Esophagus squamous epithelium (tissue), 5 donors: ENCODE measurements around the gene ZSCAN30. TPM values are rescaled to one million over a fixed set of nuclear protein-coding genes. Genes with fewer than 3 reads are reported as not detected.

ENCODE experiments used
- DNase-seq: peaks from one replicate; lab custom pipeline; 2025; lab: John Stamatoyannopoulos, UW
- H3K27ac ChIP-seq, 4 donors: fragments of 200-600 bp; sonication (generic); one replicate each; pipeline ENCODE4 v1.5.1; 2016 to 2019; ENCODE audit warnings: mild to moderate bottlenecking in 1 of 4
- H3K27me3 ChIP-seq, 4 donors: fragments of 200-600 bp; sonication (generic); 1 replicate in 3 of 4; 2 replicates in 1 of 4; pipeline versions ENCODE4 v1.5.1 to v1.6.0; 2017 to 2021; ENCODE audit warnings: antibody characterized with exemption in 1 of 4
- H3K36me3 ChIP-seq, 3 donors: fragments of 200-600 bp; sonication (generic); one replicate each; pipeline ENCODE4 v1.5.1; 2016 to 2019
- H3K4me1 ChIP-seq, 3 donors: fragments of 200-600 bp; sonication (generic); one replicate each; pipeline ENCODE4 v1.5.1; 2017 to 2019
- H3K4me3 ChIP-seq, 4 donors: fragments of 200-600 bp; sonication (generic); 1 replicate in 3 of 4; 2 replicates in 1 of 4; pipeline ENCODE4 v1.5.1; 2016 to 2019; ENCODE audit warnings: mild to moderate bottlenecking in 2 of 4, moderate library complexity in 1 of 4
- H3K9me3 ChIP-seq, 3 donors: fragments of 200-600 bp; sonication (generic); one replicate each; pipeline ENCODE4 v1.5.1; 2016 to 2019
- POLR2A ChIP-seq, 4 donors: fragments of 450-650 bp; IDR thresholded peaks; one replicate each; pipeline ENCODE4 v1.6.1; 2017; ENCODE audit warnings: antibody characterized with exemption in 4 of 4, mild to moderate bottlenecking in 4 of 4, moderate library complexity in 3 of 4
- WGBS, 2 donors: methylation state at CpG; one replicate each; pipeline ENCODE4 v1.1.5; 2018; 5-methylcytosine and 5-hydroxymethylcytosine counted together
- intact Hi-C: fragments of 100-400 bp; cut with DNase I; formaldehyde crosslinking; loops from one replicate; pipeline ENCODE4 v1.15.0; 2022
- total RNA-seq, 4 donors: library from RNA; depleted of rRNA; stranded (reverse); fragments of >200 nt; gene quantifications; one replicate each; pipeline ENCODE4 v1.1.0, GENCODE V29; 2016
- TF ChIP-seq, protein P1 (sequence below), 6 experiments: fragments of 450-650 bp in 4 of 6; fragments of 200-600 bp in 2 of 6; sonication (generic) in 2 of 6; IDR thresholded peaks; one replicate each; pipeline ENCODE4 v1.5.1; 2016 to 2019; ENCODE audit warnings: antibody characterized with exemption in 6 of 6, mild to moderate bottlenecking in 4 of 6, moderate library complexity in 4 of 6
- donor health status: DM: yes; HTN: yes; CAD: no.

The ZSCAN30 gene
- total RNA-seq, 4 donors from 2014 or later: 4.1 to 14.9 (median 8.0) TPM

DNA sequence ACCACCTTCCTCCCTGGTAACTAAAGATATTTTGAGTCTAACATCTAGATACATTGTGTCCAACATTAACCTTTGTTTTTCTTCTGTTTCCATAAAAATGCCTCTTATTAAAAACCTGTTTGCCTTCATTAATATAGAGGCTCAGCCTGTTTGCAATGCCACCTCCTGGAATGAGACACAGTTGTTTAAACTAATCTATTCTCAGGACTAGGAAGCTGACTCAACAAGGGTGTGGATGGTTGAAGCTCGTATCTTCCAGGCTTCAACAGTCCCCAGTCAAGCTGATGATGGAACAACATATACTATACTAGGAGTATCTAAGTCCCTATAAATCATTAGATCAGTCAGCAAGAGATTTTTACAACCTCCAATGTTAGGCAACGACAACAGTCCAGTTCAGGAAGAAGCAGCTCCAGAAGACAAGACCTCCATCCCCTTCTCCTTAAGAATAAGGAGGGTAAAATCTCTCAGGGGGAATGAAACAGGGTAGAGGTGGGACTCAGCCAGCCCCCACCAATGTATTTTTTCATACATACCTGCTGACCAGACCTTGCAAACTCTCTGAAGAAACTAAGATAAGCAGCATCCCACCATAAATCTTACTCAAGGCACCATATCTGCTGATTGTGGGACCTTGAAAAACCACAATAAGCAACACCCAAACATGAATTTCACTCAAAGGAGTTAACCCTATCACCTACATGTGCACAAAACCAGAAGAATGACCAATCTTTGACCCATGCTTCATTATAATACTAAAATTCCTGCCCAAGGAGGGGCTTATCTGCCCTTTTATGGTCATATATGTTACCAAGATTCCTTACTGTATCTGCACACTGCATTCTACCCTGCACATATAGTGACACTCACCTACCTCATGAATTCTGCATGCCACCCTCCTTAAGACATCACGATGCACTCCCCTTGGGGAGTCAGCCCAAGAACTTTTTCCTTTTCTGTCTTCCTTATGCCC is 32.7 kb upstream of the ZSCAN30 start:
- no peaks in the 10 kb centered on the region for H3K27me3 ChIP-seq
- H3K4me1 ChIP-seq: peaks cover 0 to 10% (median 0%) of the 10 kb centered on the region in 3 donors
- H3K9me3 ChIP-seq: no peaks in the 10 kb centered on the region
- H3K36me3 ChIP-seq: no peaks in the 10 kb centered on the region
- intact Hi-C loops: no loop called here
- no peak for TF ChIP-seq POLR2A (IDR thresholded peaks at IDR 0.05)
- TF ChIP-seq, protein P1, sequence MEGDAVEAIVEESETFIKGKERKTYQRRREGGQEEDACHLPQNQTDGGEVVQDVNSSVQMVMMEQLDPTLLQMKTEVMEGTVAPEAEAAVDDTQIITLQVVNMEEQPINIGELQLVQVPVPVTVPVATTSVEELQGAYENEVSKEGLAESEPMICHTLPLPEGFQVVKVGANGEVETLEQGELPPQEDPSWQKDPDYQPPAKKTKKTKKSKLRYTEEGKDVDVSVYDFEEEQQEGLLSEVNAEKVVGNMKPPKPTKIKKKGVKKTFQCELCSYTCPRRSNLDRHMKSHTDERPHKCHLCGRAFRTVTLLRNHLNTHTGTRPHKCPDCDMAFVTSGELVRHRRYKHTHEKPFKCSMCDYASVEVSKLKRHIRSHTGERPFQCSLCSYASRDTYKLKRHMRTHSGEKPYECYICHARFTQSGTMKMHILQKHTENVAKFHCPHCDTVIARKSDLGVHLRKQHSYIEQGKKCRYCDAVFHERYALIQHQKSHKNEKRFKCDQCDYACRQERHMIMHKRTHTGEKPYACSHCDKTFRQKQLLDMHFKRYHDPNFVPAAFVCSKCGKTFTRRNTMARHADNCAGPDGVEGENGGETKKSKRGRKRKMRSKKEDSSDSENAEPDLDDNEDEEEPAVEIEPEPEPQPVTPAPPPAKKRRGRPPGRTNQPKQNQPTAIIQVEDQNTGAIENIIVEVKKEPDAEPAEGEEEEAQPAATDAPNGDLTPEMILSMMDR (IDR thresholded peaks at IDR 0.05): no peak
- H3K4me3 ChIP-seq: no peak overlapping the region
- H3K27ac ChIP-seq: no peak overlapping the region
- DNase-seq: no peak
- WGBS, 2 donors: 68 to 71% methylated on average over 3 of the region's 3 CpGs

DNA sequence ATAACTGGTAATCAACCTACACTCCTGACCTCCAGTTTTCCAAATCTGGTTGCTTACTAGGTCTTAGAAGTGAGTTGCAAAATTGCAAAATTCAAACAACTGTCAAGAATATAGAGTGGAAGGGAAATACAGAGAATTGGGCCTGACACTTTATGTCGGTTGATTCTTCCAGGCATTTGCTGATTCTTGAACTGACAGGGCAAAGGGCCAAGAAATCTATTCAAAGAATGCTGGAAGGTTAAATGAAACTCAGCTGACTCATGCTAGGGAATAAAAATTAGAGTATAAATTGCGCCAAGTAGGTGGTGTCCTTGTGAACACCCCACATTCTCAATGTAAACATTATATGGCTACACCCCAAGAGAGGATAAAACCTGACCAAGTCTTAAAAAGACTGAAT is 21.5 kb upstream of the ZSCAN30 start:
- WGBS, 2 donors: 23 to 38% methylated on average over 2 of the region's 2 CpGs
- peak overlapping the region in 1 of 4 donors; percentile 33 for H3K27ac ChIP-seq
- peaks cover 0 to 25% (median 10%) of the 10 kb centered on the region in 3 donors for H3K36me3 ChIP-seq
- intact Hi-C loops: no loop called here
- no peak for TF ChIP-seq POLR2A (IDR thresholded peaks at IDR 0.05)
- no peak overlapping the region for H3K4me3 ChIP-seq
- no peak for DNase-seq
- no peaks in the 10 kb centered on the region for H3K27me3 ChIP-seq
- H3K9me3 ChIP-seq: peaks cover 0 to 39% (median 38%) of the 10 kb centered on the region in 3 donors
- H3K4me1 ChIP-seq: peaks cover 0 to 15% (median 0%) of the 10 kb centered on the region in 3 donors

DNA sequence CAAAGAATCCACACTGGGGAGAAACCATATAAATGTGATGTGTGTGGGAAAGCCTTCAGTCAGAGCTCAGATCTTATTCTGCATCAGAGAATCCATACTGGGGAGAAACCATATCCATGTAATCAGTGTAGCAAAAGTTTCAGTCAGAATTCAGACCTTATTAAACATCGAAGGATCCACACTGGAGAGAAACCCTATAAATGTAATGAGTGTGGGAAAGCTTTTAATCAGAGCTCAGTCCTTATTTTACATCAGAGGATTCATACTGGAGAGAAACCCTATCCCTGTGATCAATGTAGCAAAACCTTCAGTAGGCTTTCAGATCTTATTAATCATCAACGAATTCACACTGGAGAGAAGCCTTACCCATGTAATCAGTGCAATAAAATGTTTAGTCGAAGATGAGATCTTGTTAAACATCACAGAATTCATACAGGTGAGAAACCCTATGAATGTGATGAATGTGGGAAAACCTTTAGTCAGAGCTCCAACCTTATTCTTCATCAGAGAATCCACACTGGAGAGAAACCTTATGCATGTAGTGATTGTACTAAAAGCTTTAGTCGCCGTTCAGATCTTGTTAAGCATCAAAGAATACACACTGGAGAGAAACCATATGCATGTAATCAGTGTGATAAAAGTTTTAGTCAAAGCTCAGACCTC is 16.7 kb upstream of the ZSCAN30 start:
- no peak overlapping the region for H3K4me3 ChIP-seq
- H3K36me3 ChIP-seq: peaks cover 3 to 73% (median 10%) of the 10 kb centered on the region in 3 donors
- H3K4me1 ChIP-seq: peaks cover 0 to 10% (median 0%) of the 10 kb centered on the region in 3 donors
- peaks cover 5 to 85% (median 78%) of the 10 kb centered on the region in 3 donors for H3K9me3 ChIP-seq
- no peak for DNase-seq
- intact Hi-C loops: no loop called here
- no peak for TF ChIP-seq POLR2A (IDR thresholded peaks at IDR 0.05)
- TF ChIP-seq, protein P1 (IDR thresholded peaks at IDR 0.05): no peak
- 95 to 97% methylated on average over 5 of the region's 5 CpGs for WGBS, 2 donors
- H3K27me3 ChIP-seq: no peaks in the 10 kb centered on the region
- H3K27ac ChIP-seq: no peak overlapping the region

DNA sequence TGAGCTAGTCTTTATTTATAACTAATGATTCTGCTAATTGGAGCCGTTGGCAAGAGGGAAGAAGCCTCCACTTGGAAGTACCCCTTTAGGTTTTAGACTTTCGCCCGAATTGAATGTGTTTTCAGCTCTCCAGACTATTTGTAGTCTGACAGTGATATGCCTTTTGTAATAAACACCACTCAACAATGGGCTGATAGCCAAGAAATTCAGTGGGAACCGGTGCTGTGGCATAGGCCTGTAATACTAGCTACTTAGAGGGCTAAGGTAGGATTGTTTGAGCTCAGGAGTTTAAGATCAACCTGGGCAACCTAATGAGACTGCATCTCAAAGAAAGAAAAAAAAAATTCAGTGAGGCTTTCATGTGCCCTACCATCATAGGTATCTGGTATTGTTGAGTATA is 13.6 kb upstream of the ZSCAN30 start:
- no peak overlapping the region for H3K27ac ChIP-seq
- H3K27me3 ChIP-seq: no peaks in the 10 kb centered on the region
- no peak for DNase-seq
- H3K4me1 ChIP-seq: no peaks in the 10 kb centered on the region
- H3K4me3 ChIP-seq: no peak overlapping the region
- WGBS, 2 donors: 97 to 100% methylated on average over 1 to 4 of the region's 4 CpGs
- intact Hi-C loops: no loop called here
- no peak for TF ChIP-seq POLR2A (IDR thresholded peaks at IDR 0.05)
- TF ChIP-seq, protein P1 (IDR thresholded peaks at IDR 0.05): no peak
- peaks cover 5 to 94% (median 70%) of the 10 kb centered on the region in 3 donors for H3K9me3 ChIP-seq
- peaks cover 3 to 100% (median 15%) of the 10 kb centered on the region in 3 donors for H3K36me3 ChIP-seq

DNA sequence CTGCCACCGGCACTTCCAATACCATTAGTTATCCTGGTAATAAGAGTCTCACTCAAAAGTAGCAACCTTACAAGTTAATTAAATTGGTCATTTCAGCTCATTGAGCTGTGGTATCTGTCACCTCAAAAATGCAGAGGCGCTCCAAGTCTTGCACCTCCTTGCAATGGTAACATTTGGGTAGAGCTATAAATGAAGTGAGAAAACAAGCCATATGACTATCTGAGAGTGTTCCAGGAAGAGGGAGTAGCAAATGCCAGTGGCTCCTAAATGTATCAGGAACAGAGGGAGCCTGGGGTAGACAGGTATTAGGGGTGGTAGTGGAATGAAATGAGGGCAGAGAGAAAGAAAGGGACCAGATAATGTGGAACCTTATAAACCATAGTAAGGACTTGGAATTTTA is 6.0 kb upstream of the ZSCAN30 start:
- Histone ChIP-seq H3K4me1 (peaks cover 2 to 19% (median 7%) of the 10 kb centered on the region in 3 donors), H3K4me3 (no peak overlapping the region), H3K27me3 (no peaks in the 10 kb centered on the region), H3K36me3 (peaks cover 0 to 81% (median 5%) of the 10 kb centered on the region in 3 donors), H3K9me3 (peaks cover 0 to 19% (median 5%) of the 10 kb centered on the region in 3 donors), H3K27ac (no peak overlapping the region)
- DNase-seq: no peak
- 96 to 100% methylated on average over 2 of the region's 2 CpGs for WGBS, 2 donors
- intact Hi-C loops: no loop called here
- TF ChIP-seq POLR2A (IDR thresholded peaks at IDR 0.05): no peak
- TF ChIP-seq, protein P1 (IDR thresholded peaks at IDR 0.05): no peak
